NB4 (cell line): ENCODE data around the gene SAMD4A.

ENCODE experiments used
- DNase-seq: peaks from one replicate; pipeline ENCODE4 v3.0.0; 2010; ENCODE audit warnings: low read depth
- H3K4me3 ChIP-seq: one replicate; pipeline ENCODE4 v1.5.1; 2011; ENCODE audit warnings: mild to moderate bottlenecking, low read depth, low read length, moderate library complexity
- CTCF ChIP-seq: IDR thresholded peaks from one replicate; pipeline ENCODE4 v1.5.1; 2012; ENCODE audit warnings: low read depth, low read length
- MAX ChIP-seq: IDR thresholded peaks from 2 replicates; pipeline ENCODE4 v1.6.1; 2011; ENCODE audit warnings: low read depth, low read length
- MYC ChIP-seq: IDR thresholded peaks from 2 replicates; pipeline ENCODE4 v1.6.1; 2011; ENCODE audit warnings: low read depth, low read length
- POLR2A ChIP-seq: IDR thresholded peaks from 2 replicates; pipeline ENCODE4 v1.6.1; 2011; ENCODE audit warnings: mild to moderate bottlenecking; ENCODE audit not compliant: insufficient read length; ENCODE audit errors: extremely low read depth

Gene SAMD4A

GRCh38 chr14:54584097-54584496 lies 17.2 kb downstream of the SAMD4A start:
- no peak overlapping the region for H3K4me3 ChIP-seq
- no peak for DNase-seq
- TF ChIP-seq MYC (no peak), POLR2A (no peak), CTCF (no peak), MAX (no peak)

- TF ChIP-seq CTCF: no peak
- TF ChIP-seq POLR2A: no peak
- no peak for TF ChIP-seq MYC
- no peak for TF ChIP-seq MAX
- no peak for DNase-seq
These were observed 18.3 kb downstream of the SAMD4A start for GRCh38 chr14:54585214-54585613.

GRCh38 chr14:54589076-54589475 lies 22.1 kb downstream of the SAMD4A start:
- TF ChIP-seq MYC (no peak), POLR2A (no peak), MAX (no peak), CTCF (no peak)
- no peak overlapping the region for H3K4me3 ChIP-seq
- DNase-seq: no peak

More at GRCh38 chr14:54585214-54585613, 18.3 kb downstream of the SAMD4A start:
- no peak overlapping the region for H3K4me3 ChIP-seq

GRCh38 chr14:54589843-54590242 lies 22.9 kb downstream of the SAMD4A start:
- DNase-seq: no peak

GRCh38 chr14:54590481-54590880 lies 23.6 kb downstream of the SAMD4A start:
- DNase-seq: no peak
- TF ChIP-seq MYC: no peak
- no peak for TF ChIP-seq POLR2A
- TF ChIP-seq CTCF: no peak
- no peak for TF ChIP-seq MAX

More at GRCh38 chr14:54589843-54590242, 22.9 kb downstream of the SAMD4A start:
- H3K4me3 ChIP-seq: no peak overlapping the region
- TF ChIP-seq MYC (no peak), CTCF (no peak), MAX (no peak), POLR2A (no peak)

GRCh38 chr14:54591461-54591860 lies 24.5 kb downstream of the SAMD4A start:
- TF ChIP-seq POLR2A (no peak), MYC (no peak)
- no peak overlapping the region for H3K4me3 ChIP-seq
- no peak for DNase-seq

More at GRCh38 chr14:54590481-54590880, 23.6 kb downstream of the SAMD4A start:
- H3K4me3 ChIP-seq: no peak overlapping the region
